ENCODE results near the gene BOLA2B. TPM values are rescaled to one million over a fixed set of nuclear protein-coding genes. Genes with fewer than 3 reads are reported as not detected.
"Not testable (repeated sequence)": the region's sequence is repeated elsewhere in the genome, so short reads cannot be mapped to it uniquely, and the experiment has no call there.

The BOLA2B gene
- total and polyA plus RNA-seq, 2 donors: 131 to 161 TPM

GRCh38 chr16:30179931-30180330 is 13.5 kb downstream of the BOLA2B start:
- Histone ChIP-seq H3K4me1 (ENCODE audit: control insufficient read depth in 2 of 2, insufficient read depth in 2 of 2, low read length in 2 of 2) (peaks cover 2 to 15% of the 10 kb centered on the region in 2 donors), H3K9me3 (ENCODE audit: control insufficient read depth in 2 of 2, insufficient read depth in 1 of 2, low read length in 1 of 2) (no peaks in the 10 kb centered on the region), H3K4me3 (ENCODE audit: low read length in 2 of 2) (no peak overlapping the region), H3K27ac (ENCODE audit: low read depth in 1 of 2, low read length in 1 of 2) (no peak overlapping the region), H3K36me3 (ENCODE audit: control insufficient read depth in 2 of 2, insufficient read depth in 2 of 2, low read length in 1 of 2) (peaks cover 0 to 5% of the 10 kb centered on the region in 2 donors), H3K27me3 (ENCODE audit: control insufficient read depth in 2 of 2, insufficient read depth in 1 of 2, low read length in 1 of 2) (no peaks in the 10 kb centered on the region)
- no peak for DNase-seq (ENCODE audit: low read depth in 6 of 9, low spot score in 9 of 9)
- WGBS: 98% methylated on average over 9 of the region's 9 CpGs

GRCh38 chr16:30179195-30179594 is 14.3 kb downstream of the BOLA2B start:
- H3K36me3 ChIP-seq (ENCODE audit: control insufficient read depth in 2 of 2, insufficient read depth in 2 of 2, low read length in 1 of 2): no peaks in the 10 kb centered on the region
- 98% methylated on average over 4 of the region's 4 CpGs for WGBS
- no peaks in the 10 kb centered on the region for H3K27me3 ChIP-seq (ENCODE audit: control insufficient read depth in 2 of 2, insufficient read depth in 1 of 2, low read length in 1 of 2)

GRCh38 chr16:30176876-30177275 is 16.6 kb downstream of the BOLA2B start:
- H3K4me1 ChIP-seq (ENCODE audit: control insufficient read depth in 2 of 2, insufficient read depth in 2 of 2, low read length in 2 of 2); H3K36me3 ChIP-seq (ENCODE audit: control insufficient read depth in 2 of 2, insufficient read depth in 2 of 2, low read length in 1 of 2); DNase-seq (ENCODE audit: low read depth in 6 of 9, low spot score in 9 of 9); H3K4me3 ChIP-seq (ENCODE audit: low read length in 2 of 2); H3K27me3 ChIP-seq (ENCODE audit: control insufficient read depth in 2 of 2, insufficient read depth in 1 of 2, low read length in 1 of 2); H3K9me3 ChIP-seq (ENCODE audit: control insufficient read depth in 2 of 2, insufficient read depth in 1 of 2, low read length in 1 of 2); H3K27ac ChIP-seq (ENCODE audit: low read depth in 1 of 2, low read length in 1 of 2): not testable (repeated sequence)
- 96% methylated on average over 6 of the region's 6 CpGs for WGBS

More at GRCh38 chr16:30179195-30179594, 14.3 kb downstream of the BOLA2B start:
- H3K27ac ChIP-seq (ENCODE audit: low read depth in 1 of 2, low read length in 1 of 2): no peak overlapping the region
- H3K9me3 ChIP-seq (ENCODE audit: control insufficient read depth in 2 of 2, insufficient read depth in 1 of 2, low read length in 1 of 2): no peaks in the 10 kb centered on the region
- no peak for DNase-seq (ENCODE audit: low read depth in 6 of 9, low spot score in 9 of 9)
- H3K4me3 ChIP-seq (ENCODE audit: low read length in 2 of 2): no peak overlapping the region
- H3K4me1 ChIP-seq (ENCODE audit: control insufficient read depth in 2 of 2, insufficient read depth in 2 of 2, low read length in 2 of 2): peaks cover 2 to 7% of the 10 kb centered on the region in 2 donors

- WGBS: 94% methylated on average over 7 of the region's 7 CpGs
- H3K4me1 ChIP-seq (ENCODE audit: control insufficient read depth in 2 of 2, insufficient read depth in 2 of 2, low read length in 2 of 2): no peaks in the 10 kb centered on the region
- H3K27me3 ChIP-seq (ENCODE audit: control insufficient read depth in 2 of 2, insufficient read depth in 1 of 2, low read length in 1 of 2): no peaks in the 10 kb centered on the region
Observed at GRCh38 chr16:30173054-30173453, 20.4 kb downstream of the BOLA2B start.

GRCh38 chr16:30170145-30170544 is 23.3 kb downstream of the BOLA2B start:
- H3K4me3 ChIP-seq (ENCODE audit: low read length in 2 of 2); H3K36me3 ChIP-seq (ENCODE audit: control insufficient read depth in 2 of 2, insufficient read depth in 2 of 2, low read length in 1 of 2); H3K4me1 ChIP-seq (ENCODE audit: control insufficient read depth in 2 of 2, insufficient read depth in 2 of 2, low read length in 2 of 2); H3K27me3 ChIP-seq (ENCODE audit: control insufficient read depth in 2 of 2, insufficient read depth in 1 of 2, low read length in 1 of 2); H3K27ac ChIP-seq (ENCODE audit: low read depth in 1 of 2, low read length in 1 of 2); DNase-seq (ENCODE audit: low read depth in 6 of 9, low spot score in 9 of 9); H3K9me3 ChIP-seq (ENCODE audit: control insufficient read depth in 2 of 2, insufficient read depth in 1 of 2, low read length in 1 of 2): not testable (repeated sequence)
- 94% methylated on average over 18 of the region's 31 CpGs for WGBS

More at GRCh38 chr16:30173054-30173453, 20.4 kb downstream of the BOLA2B start:
- Histone ChIP-seq H3K27ac (ENCODE audit: low read depth in 1 of 2, low read length in 1 of 2) (no peak overlapping the region), H3K36me3 (ENCODE audit: control insufficient read depth in 2 of 2, insufficient read depth in 2 of 2, low read length in 1 of 2) (no peaks in the 10 kb centered on the region), H3K4me3 (ENCODE audit: low read length in 2 of 2) (no peak overlapping the region), H3K9me3 (ENCODE audit: control insufficient read depth in 2 of 2, insufficient read depth in 1 of 2, low read length in 1 of 2) (no peaks in the 10 kb centered on the region)
- no peak for DNase-seq (ENCODE audit: low read depth in 6 of 9, low spot score in 9 of 9)

GRCh38 chr16:30169416-30169815 is 24.1 kb downstream of the BOLA2B start:
- H3K36me3 ChIP-seq (ENCODE audit: control insufficient read depth in 2 of 2, insufficient read depth in 2 of 2, low read length in 1 of 2); DNase-seq (ENCODE audit: low read depth in 6 of 9, low spot score in 9 of 9); H3K4me1 ChIP-seq (ENCODE audit: control insufficient read depth in 2 of 2, insufficient read depth in 2 of 2, low read length in 2 of 2); H3K27me3 ChIP-seq (ENCODE audit: control insufficient read depth in 2 of 2, insufficient read depth in 1 of 2, low read length in 1 of 2); H3K9me3 ChIP-seq (ENCODE audit: control insufficient read depth in 2 of 2, insufficient read depth in 1 of 2, low read length in 1 of 2); H3K27ac ChIP-seq (ENCODE audit: low read depth in 1 of 2, low read length in 1 of 2); H3K4me3 ChIP-seq (ENCODE audit: low read length in 2 of 2): not testable (repeated sequence)
- 99% methylated on average over 29 of the region's 38 CpGs for WGBS

GRCh38 chr16:30168746-30169145 is 24.7 kb downstream of the BOLA2B start:
- DNase-seq (ENCODE audit: low read depth in 6 of 9, low spot score in 9 of 9); H3K36me3 ChIP-seq (ENCODE audit: control insufficient read depth in 2 of 2, insufficient read depth in 2 of 2, low read length in 1 of 2); H3K27ac ChIP-seq (ENCODE audit: low read depth in 1 of 2, low read length in 1 of 2); H3K9me3 ChIP-seq (ENCODE audit: control insufficient read depth in 2 of 2, insufficient read depth in 1 of 2, low read length in 1 of 2); H3K27me3 ChIP-seq (ENCODE audit: control insufficient read depth in 2 of 2, insufficient read depth in 1 of 2, low read length in 1 of 2); H3K4me3 ChIP-seq (ENCODE audit: low read length in 2 of 2); H3K4me1 ChIP-seq (ENCODE audit: control insufficient read depth in 2 of 2, insufficient read depth in 2 of 2, low read length in 2 of 2): not testable (repeated sequence)
- 97% methylated on average over 15 of the region's 29 CpGs for WGBS

- Histone ChIP-seq H3K4me3 (ENCODE audit: low read length in 2 of 2) (no peak overlapping the region), H3K27ac (ENCODE audit: low read depth in 1 of 2, low read length in 1 of 2) (no peak overlapping the region), H3K4me1 (ENCODE audit: control insufficient read depth in 2 of 2, insufficient read depth in 2 of 2, low read length in 2 of 2) (peaks cover 0 to 4% of the 10 kb centered on the region in 2 donors), H3K27me3 (ENCODE audit: control insufficient read depth in 2 of 2, insufficient read depth in 1 of 2, low read length in 1 of 2) (no peaks in the 10 kb centered on the region), H3K9me3 (ENCODE audit: control insufficient read depth in 2 of 2, insufficient read depth in 1 of 2, low read length in 1 of 2) (no peaks in the 10 kb centered on the region), H3K36me3 (ENCODE audit: control insufficient read depth in 2 of 2, insufficient read depth in 2 of 2, low read length in 1 of 2) (no peaks in the 10 kb centered on the region)
- WGBS: 55% methylated on average over 11 of the region's 11 CpGs
- DNase-seq (ENCODE audit: low read depth in 6 of 9, low spot score in 9 of 9): peak in 5 of 9 donors; percentile 11 to 58 (median 13)
Observed at GRCh38 chr16:30166202-30166902, 27.1 kb downstream of the BOLA2B start.

GRCh38 chr16:30163538-30163937 is 29.9 kb downstream of the BOLA2B start:
- Histone ChIP-seq H3K4me1 (ENCODE audit: control insufficient read depth in 2 of 2, insufficient read depth in 2 of 2, low read length in 2 of 2) (peaks cover 0 to 4% of the 10 kb centered on the region in 2 donors), H3K4me3 (ENCODE audit: low read length in 2 of 2) (no peak overlapping the region), H3K9me3 (ENCODE audit: control insufficient read depth in 2 of 2, insufficient read depth in 1 of 2, low read length in 1 of 2) (no peaks in the 10 kb centered on the region), H3K36me3 (ENCODE audit: control insufficient read depth in 2 of 2, insufficient read depth in 2 of 2, low read length in 1 of 2) (no peaks in the 10 kb centered on the region), H3K27ac (ENCODE audit: low read depth in 1 of 2, low read length in 1 of 2) (no peak overlapping the region), H3K27me3 (ENCODE audit: control insufficient read depth in 2 of 2, insufficient read depth in 1 of 2, low read length in 1 of 2) (no peaks in the 10 kb centered on the region)
- 83% methylated on average over 3 of the region's 3 CpGs for WGBS
- DNase-seq (ENCODE audit: low read depth in 6 of 9, low spot score in 9 of 9): no peak
